ENCODE data around the gene RPS6KA2.
A peak's percentile ranks its signal among the peaks of the same experiment; 100 is the strongest.

Gene RPS6KA2

DNA sequence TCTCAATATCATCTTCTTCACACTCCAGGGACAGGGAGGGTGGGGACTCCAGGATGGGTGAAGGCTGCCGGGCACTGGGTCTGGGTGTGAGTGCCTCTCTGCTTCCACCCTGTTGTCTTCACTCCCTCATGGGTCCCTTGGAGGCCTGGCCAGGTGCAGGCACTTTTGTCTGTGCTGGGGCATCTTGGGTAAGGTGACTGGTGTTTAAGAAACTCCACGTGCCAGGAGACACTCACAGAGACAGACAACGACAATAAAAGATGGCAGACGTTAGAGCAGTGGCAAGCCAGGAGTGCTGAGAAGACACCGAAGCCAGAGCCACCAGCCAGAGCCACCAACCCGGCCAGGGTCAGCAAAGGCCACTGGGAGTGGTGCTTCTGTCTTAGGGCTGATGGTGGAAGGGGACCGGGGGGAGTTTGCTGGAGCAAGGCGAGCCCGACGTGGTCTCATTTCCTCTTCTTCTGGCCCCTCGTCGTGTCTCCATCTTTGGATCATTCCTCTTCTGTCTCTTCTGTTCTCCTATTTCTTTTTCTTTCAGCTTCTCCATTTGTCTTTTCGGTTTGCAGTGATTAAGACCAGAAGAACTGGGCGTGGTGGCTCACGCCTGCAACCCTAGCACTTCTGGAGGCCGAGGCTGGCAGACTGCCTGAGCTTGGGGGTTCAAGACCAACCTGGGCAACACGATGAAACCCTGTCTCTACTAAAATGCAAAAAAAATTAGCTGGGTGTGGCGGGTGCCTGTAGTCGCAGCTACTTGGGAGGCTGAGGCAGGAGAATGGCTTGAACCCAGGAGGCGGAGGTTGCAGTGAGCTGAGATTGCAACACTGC lies 131.3 kb downstream of the RPS6KA2 start:
- no peak for FAIRE-seq
- no peak for DNase-seq (ENCODE audit: extremely low spot score, insufficient read length, low read depth)

DNA sequence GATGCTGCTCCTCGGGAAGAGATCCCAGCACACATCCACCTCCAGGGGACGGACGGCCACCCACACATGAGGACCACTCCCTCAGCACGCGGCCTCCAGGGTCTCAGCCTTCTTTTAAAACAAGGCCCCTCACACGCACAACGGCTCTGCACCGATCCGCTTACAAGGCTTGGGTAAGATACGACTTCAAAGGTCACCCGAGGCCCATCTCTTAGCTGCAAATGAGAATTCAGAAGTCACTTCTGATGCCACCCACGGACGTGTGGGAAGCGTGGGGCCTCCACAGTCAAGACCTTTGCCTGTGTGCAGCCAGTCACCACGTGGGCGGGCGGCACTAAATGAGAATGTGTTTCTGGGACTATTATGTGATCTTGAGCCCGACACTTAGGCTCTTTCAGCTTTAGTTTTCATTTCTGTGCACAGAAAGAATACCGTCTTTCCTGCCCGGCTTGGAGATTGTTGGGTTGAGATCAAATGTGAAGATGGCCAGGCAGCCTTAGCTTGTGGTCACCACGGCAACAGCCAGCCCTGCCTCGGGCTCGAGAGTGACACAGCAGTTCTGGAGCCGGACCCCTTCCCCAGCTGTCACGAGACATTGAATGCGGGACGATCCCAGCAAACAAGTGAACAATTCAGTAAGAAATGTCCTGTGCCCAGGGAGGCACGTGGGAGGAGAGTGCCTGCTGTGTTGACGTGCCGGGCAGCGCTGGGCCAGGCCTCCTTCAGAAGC lies 132.1 kb downstream of the RPS6KA2 start:
- FAIRE-seq (no peak), DNase-seq (ENCODE audit: extremely low spot score, insufficient read length, low read depth) (no peak)

DNA sequence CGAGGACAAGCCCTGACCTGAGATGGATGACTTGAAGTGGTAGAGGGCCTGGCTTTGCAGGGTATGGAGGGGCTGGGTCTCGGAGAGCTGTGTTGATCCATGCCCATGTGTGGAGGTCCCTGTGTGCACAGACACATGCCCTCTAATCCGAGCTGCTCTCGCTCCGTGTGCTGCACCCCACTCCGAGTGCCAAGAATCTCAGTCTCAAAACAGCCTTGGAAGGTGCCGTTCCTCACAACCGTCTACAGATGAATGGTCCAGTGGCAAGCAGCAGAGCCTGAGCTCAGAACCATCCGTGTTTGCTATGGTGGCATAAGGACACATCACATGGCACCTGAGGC lies 133.0 kb downstream of the RPS6KA2 start:
- FAIRE-seq (no peak), DNase-seq (ENCODE audit: extremely low spot score, insufficient read length, low read depth) (no peak)

DNA sequence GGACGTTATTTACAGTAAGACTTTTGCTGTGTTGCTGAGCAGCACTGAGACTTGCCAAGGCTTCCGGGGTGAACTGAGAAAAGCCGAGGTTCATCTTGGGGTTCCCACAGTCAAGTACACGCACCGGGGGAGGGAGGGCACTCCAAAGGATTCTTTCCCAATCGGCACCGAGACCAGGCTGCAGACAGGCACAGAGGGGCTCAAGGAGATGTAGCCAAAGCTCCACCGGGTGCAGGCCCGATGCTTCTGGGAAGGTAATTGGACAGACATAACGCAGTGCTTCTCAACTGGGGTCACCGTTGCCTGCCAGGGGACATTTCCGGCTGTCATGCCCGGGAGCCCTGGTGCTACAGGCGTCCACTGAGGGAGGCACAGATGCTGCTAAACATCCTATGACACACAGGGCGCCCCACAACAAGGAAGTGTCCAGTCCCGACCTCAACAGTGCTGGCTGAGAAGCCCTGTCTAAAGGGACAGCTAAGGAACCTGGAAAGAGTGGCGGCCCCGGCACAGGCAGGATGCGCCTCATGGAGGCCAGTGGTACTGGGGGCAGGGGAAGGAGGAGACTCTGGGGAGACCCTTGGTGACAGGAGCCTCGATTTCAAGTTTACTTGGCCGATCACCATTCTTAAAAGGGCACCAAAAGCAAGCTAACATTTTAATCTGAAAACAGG lies 133.5 kb downstream of the RPS6KA2 start:
- DNase-seq (ENCODE audit: extremely low spot score, insufficient read length, low read depth) (no peak), FAIRE-seq (no peak)

DNA sequence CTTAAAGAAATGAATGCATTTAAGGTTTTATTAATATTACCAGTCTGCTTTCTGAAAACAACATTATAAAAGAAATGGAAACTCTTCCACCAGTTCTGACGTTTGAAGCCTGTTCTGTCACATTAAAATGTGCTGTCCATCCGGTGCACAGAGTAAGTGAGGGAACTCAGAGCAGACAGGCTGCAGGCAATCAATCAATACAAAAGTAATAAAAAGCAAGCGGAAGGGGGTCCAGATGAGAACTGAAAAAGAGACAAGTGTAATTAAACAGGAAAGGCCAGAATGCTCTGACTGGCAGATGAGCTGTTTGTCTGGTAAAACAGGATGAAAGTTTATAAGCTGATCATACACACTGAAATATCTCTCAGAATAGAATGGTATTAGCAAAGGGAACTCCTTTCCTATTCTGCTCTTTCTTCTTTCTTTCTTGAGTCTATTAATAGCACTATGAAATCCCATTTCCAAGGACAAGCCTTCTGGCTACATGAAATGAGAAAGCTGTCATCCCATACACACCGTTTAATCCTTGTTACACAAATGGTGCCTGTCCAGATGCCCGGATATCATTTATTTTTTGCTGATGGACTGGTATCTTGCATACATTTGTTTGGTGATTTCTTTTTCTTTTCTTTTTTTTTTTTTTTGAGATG lies 134.8 kb downstream of the RPS6KA2 start:
- no peak for DNase-seq (ENCODE audit: extremely low spot score, insufficient read length, low read depth)
- no peak for FAIRE-seq

DNA sequence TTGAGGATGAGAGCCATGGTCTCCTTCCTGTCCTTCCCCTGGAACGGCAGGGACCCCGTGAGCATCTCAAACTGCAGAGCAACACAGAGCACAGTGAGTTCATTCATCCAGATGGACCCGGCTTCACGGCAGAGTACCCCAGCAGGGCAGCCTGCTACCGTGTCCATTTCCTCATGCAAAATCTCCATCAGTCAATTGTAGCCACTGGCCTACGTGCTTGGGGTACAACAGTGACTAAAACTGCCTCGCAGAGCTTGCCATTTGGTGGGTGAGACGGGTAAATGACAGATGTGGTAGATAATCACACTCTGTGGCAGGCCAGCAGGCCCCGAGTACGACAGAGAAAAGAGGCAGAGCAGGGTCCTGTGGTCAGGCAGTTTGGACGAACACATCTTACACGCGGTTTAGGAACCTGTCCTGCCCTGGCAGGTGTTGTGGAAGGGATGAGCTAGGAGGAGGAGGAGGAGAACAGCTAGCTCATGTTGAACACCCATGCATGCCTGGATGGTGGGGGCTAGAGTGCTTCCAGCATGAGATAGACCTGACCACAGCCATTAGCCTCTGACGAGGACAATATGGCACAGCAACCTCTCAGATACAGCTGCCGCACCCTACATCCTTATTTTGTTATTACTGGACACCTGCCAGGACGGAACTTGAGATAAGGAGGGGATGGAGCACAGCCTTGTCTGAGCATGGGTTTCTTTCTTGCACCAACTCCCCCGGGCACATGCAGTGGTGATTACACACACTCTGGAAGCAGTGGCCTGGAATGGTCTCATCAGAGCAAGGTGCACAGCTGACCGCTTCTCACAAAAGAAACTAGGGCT lies 136.2 kb downstream of the RPS6KA2 start:
- FAIRE-seq (no peak), DNase-seq (ENCODE audit: extremely low spot score, insufficient read length, low read depth) (no peak)

DNA sequence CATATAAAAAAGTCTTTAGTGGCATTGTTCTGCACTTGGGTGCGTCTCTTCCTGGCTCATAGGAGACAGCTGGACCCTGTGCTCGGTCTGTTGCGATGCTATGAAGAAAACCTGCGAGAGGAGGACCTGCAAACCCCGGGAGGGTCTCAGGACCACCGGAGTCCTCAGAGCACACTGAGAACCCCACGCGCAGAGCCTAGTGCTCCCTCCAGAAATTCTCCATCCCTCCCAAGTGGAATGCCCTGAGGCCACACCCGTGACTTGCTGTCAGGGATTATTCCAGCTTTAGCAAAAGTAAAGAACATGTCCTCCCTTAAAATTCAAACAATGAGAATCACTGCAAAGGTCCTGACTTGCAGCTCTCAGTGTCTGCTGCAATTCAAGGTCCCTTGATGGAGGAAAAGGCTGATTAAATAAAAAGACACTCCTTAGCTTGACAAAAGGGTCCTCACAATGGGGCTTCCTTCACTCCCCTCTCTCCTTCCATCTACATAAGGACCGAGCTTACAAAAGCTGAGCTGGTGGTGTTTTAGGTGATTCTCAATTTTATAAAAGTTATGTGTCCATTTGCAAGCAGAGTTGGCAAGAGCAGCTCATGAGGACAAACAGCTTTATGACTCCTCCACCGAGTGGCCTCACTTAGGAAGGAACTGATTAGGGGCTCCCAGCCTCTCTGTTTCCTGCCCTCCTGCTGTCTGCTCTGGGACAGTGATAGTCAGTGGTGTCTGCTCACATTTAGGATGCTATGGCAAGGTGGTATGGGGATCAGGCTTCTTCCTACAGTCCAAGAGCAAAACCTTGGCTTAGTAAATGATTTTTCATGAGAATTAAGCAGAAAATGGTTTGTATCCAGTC lies 137.5 kb downstream of the RPS6KA2 start:
- FAIRE-seq (no peak), DNase-seq (ENCODE audit: extremely low spot score, insufficient read length, low read depth) (no peak)

DNA sequence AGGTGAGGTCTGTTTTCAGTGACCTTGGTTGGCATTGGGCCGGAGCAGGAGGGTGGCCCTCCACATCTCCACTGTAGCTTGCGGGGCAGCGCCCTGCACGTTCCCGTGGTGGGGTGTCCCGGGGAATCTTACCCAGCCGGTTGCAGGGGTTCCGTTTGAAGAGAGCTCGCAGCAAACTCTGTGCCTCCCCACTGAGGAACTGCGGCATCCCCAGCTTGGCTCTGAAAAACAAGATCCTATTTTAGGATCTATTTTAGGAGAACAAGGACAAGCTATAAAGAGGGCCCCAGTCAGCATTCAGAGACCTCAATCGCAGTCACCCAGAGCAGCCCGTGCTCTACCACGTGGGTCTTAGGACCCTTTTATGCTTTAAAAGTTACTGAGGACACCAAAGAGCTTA lies 138.3 kb downstream of the RPS6KA2 start:
- no peak for DNase-seq (ENCODE audit: extremely low spot score, insufficient read length, low read depth)
- FAIRE-seq: no peak

DNA sequence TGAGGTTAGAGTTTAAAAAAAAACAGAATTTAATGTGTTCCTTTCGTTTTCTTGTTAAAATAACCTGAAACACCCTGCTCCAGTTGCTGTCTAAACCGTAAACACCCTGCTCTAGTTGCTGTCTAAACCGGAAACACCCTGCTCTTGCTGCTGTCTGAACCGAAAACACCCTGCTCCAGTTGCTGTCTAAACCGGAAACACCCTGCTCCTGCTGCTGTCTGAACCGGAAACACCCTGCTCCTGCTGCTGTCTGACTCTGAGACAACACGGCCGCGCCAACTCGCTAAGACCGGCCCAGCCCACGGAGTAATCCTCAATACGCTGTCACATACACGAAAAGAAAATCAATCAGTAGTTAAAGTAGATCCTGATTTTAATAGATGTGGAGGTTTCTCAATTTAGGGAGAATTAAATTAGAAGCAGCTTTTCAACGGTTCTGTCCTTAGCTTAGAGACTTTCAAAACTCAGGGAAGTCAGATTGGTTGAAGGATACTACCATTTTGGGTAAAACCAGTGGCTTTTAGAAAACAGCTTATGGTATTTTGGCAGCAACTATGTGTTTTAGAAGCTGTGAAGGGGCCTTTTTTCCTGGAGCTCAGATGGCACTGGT lies 138.9 kb downstream of the RPS6KA2 start:
- FAIRE-seq: peak; percentile 90

DNA sequence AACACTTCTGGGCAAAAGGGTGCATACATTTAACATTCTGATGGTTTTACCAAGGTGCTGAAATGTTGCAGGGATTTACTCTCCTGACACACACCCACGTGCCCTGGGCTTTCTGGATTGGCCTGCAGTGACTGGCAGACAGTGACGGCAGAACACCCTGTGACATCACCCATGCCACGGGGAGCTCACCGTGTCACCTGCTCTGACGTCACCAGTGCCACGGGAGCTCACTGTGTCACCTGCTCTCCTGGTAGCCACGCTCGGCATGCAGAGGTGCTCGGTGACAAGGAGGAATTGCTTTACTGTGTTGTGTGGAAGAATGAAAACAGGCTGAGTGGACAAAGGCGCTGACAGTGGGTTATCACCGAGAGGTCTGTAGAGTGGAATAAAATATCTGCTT lies 139.9 kb downstream of the RPS6KA2 start:
- no peak for DNase-seq (ENCODE audit: extremely low spot score, insufficient read length, low read depth)
- FAIRE-seq: no peak

More for the DNA sequence above, 138.9 kb downstream of the RPS6KA2 start:
- DNase-seq (ENCODE audit: extremely low spot score, insufficient read length, low read depth): peak; percentile 40

DNA sequence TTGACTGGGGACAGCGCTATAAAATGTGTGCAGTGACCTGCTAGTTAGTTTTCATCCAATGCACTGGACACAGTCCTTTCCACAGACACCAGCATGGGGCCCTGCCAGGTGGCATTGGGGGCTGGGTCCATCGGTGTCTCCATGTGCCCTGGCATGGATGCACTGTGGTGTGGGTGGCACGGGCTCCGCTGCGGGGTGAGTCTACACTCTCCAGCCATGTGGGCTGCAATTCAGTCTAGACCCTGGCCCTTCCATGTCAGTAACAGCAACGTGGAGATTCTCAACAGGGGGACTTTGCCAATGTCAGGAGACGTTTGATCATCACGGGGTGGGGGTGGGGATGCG lies 140.5 kb downstream of the RPS6KA2 start:
- FAIRE-seq (no peak), DNase-seq (ENCODE audit: extremely low spot score, insufficient read length, low read depth) (no peak)

DNA sequence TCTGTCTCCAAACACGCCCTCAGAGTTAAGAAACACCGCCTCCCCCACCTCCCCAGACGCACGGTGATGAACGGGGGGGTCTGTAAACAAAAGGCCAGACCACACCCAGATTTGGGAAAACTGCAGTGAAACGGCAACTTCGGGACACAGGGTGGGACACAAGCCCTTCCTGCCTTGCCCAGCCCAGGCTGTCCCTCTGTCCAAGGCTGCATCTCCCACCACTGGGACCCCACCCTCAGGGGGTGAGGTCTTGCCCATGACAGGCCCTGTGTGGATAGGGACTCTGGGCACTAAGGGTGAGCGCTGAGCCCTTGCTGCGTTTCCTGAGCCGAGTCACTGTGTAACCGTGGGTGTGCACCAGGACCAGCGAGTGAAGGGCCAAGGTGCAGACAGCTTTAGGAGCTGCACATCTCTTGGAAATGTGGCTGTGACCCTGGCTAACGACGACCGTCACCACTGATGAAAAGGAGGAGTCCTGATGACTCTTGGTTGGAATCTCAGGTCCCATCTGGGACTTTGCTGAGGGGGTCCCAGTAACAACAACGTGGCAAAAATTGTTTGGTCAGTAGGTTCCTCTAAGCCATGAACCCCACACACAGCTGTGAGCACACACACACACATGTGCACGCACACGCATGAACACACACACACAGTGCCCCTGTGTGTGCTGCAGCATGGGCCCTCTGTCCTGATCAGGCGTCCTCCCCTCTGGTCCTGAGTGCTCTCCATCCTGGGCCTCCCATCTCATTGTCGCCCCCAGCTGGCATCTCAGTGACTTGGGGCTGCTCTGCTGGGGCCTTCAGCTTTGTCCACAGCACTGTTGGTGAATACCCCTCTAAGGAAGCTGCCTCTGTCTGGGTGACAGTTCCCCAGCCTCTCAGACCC lies 141.2 kb downstream of the RPS6KA2 start:
- DNase-seq (ENCODE audit: extremely low spot score, insufficient read length, low read depth) (no peak), FAIRE-seq (no peak)

DNA sequence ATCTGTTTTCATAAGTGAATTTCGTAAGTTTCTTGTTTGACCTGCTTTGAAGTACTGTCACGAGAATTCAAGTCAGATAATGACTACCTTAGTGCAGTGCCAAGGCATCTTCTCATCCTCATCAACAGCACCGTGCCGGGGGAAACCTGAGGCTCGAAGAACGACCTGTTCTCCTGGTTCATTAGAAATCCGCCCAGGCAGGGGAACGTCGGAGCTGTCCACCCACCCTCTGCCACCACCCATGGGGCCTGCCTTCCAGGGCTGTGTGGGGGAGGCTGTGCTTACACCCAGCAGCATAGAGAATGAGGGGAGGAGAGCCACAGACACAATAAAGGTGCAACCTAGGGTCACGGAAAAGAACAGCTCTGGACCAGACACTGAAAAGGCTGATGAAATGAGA lies 142.2 kb downstream of the RPS6KA2 start:
- DNase-seq (ENCODE audit: extremely low spot score, insufficient read length, low read depth) (no peak), FAIRE-seq (no peak)

DNA sequence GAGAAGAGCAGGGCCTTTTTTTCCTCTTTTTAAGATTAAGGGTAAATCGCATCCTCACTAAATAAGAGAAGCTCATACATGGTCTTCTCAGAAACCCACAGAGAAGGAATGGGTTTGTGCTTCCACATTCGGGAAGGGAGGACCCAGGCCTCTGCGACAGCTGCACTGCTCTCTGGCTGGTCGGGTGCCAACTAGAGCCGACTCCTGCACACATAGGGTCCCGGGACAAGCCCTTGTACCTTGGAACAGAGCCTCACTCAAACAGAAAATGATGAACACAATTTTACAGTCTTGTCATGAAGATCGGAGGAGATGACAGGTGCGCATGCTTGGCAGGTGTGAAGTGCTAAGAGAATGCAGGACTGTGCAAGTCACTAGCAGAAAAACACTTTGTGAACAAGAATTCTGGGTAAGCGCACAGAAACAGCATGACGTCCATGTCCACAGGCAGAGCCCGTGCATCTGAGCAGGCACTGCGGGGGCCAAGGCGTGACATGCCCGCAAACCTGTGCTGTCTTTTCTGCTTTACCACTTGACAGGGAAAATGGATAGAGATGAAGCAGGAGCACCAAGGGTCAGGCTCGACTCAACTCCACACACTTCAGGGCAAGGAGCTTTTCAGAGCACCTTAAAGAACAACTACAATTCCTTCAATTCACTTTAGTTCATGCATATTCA lies 143.3 kb downstream of the RPS6KA2 start:
- FAIRE-seq (no peak), DNase-seq (ENCODE audit: extremely low spot score, insufficient read length, low read depth) (no peak)

DNA sequence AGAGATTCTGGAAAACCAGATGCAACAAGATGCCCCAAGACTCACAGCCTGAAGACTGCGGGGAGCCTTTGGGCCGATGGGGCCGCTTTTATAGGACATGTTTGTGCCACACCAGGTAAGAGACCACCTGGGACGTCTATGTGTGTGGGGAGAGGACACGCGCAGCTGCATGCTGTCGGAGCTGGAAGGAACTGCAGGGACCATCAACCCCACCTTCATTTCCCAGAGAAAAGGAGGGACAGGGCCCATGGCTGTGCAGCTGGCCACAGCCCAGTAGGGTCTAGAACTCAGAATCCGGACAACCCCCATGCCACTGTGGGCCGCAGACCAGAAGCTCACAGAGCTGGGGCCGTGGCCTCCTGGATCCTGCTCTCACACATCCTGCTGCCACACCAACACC lies 144.0 kb downstream of the RPS6KA2 start:
- FAIRE-seq: no peak
- DNase-seq (ENCODE audit: extremely low spot score, insufficient read length, low read depth): no peak

DNA sequence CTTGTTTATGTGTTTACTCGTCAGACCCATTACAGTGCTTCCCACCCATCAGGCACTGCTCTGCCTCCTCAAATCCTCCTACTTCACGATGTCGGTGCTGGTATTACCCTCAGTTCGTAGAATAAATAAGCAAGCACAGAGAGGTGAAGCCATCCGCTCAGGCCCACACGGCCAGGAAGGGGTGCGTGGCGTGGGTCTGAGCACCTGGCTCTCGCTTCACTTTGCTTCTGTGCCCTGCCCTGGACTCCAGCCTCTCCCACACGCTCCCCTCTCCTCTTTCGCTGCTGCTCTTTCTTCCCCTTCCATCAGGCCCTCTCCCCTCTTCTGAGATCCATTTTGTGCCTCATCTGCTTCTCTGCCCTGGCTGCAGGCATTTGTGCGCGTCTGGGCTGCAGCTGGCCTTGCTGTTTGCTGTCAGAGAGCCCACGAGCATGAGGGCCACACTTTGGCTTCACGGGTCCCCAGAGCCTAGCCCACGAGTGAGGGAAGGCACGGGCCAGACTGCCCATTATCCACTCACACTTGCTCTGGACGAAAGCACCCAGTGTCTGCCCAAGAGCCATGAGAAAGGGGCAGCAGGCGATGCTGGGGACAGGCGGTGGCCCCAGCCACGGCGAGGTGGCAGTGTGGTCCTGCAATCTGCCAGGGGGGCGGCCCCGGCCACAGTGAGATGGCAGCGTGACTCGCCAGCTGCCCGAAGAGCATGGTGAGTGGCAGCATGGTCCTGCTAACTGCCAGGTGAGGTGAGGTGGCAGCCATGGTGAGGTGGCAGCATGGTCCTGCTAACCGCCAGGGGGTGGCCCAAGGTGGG lies 148.1 kb downstream of the RPS6KA2 start:
- FAIRE-seq (no peak), DNase-seq (ENCODE audit: extremely low spot score, insufficient read length, low read depth) (no peak)
